GM03348 (cell line): Measurements from ENCODE around the gene AKR1E2.

Experiments
- DNase-seq: peaks from one replicate; pipeline ENCODE4 v3.0.0; 2012; ENCODE audit warnings: low spot score

The AKR1E2 gene

GRCh38 chr10:4825868-4826791 is at the start of gene AKR1E2:
Gene AKR1E2, plus strand, starts transcription at chr10:4826207. Its CDS starts 118 bp downstream, at chr10:4826325.
- DNase-seq, result peak; percentile 95

- no peak for DNase-seq
These were observed 49.8 kb upstream of the AKR1E2 start for GRCh38 chr10:4776234-4776638.

- DNase-seq, result no peak
These were observed 47.2 kb upstream of the AKR1E2 start for GRCh38 chr10:4778761-4779160.

GRCh38 chr10:4780091-4780490 is 45.9 kb upstream of the AKR1E2 start:
- no peak for DNase-seq

GRCh38 chr10:4780782-4781181 is 45.2 kb upstream of the AKR1E2 start:
- peak; percentile 58 for DNase-seq

GRCh38 chr10:4781955-4782354 is 44.1 kb upstream of the AKR1E2 start:
- DNase-seq, result no peak

- DNase-seq, result no peak
These were observed 41.2 kb upstream of the AKR1E2 start for GRCh38 chr10:4784667-4785333.

- no peak for DNase-seq
These were observed 39.8 kb upstream of the AKR1E2 start for GRCh38 chr10:4786043-4786839.

GRCh38 chr10:4790045-4790444 is 36.0 kb upstream of the AKR1E2 start:
- no peak for DNase-seq

- DNase-seq, result no peak
These were observed 35.1 kb upstream of the AKR1E2 start for GRCh38 chr10:4790922-4791321.

GRCh38 chr10:4792381-4792780 is 33.6 kb upstream of the AKR1E2 start:
- DNase-seq, result no peak

- no peak for DNase-seq
These were observed 24.6 kb upstream of the AKR1E2 start for GRCh38 chr10:4801405-4801804.

GRCh38 chr10:4802711-4803487 is 23.1 kb upstream of the AKR1E2 start:
- no peak for DNase-seq

GRCh38 chr10:4803822-4804221 is 22.2 kb upstream of the AKR1E2 start:
- DNase-seq, result no peak

GRCh38 chr10:4804465-4804864 is 21.5 kb upstream of the AKR1E2 start:
- peak; percentile 43 for DNase-seq

GRCh38 chr10:4806534-4806933 is 19.5 kb upstream of the AKR1E2 start:
- no peak for DNase-seq

GRCh38 chr10:4807761-4808507 is 18.1 kb upstream of the AKR1E2 start:
- peak; percentile 72 for DNase-seq

GRCh38 chr10:4809156-4809555 is 16.9 kb upstream of the AKR1E2 start:
- no peak for DNase-seq

- no peak for DNase-seq
These were observed 15.9 kb upstream of the AKR1E2 start for GRCh38 chr10:4810092-4810491.

GRCh38 chr10:4812046-4812445 is 14.0 kb upstream of the AKR1E2 start:
- peak; percentile 31 for DNase-seq

- DNase-seq, result peak; percentile 57
These were observed 13.0 kb upstream of the AKR1E2 start for GRCh38 chr10:4813023-4813422.
